KMS-11 (cell line): ENCODE data around the gene GPHA2.

Experiments used
- H2AFZ ChIP-seq: fragments of 200-600 bp; sonication (generic); 2 replicates; pipeline ENCODE4 v1.6.1; 2016; ENCODE audit warnings: antibody characterized with exemption, mixed run types, low read depth
- H3K27ac ChIP-seq: fragments of 200-600 bp; sonication (generic); 2 replicates; pipeline ENCODE4 v1.6.1; 2016; ENCODE audit warnings: mild to moderate bottlenecking, mixed run types
- H3K27me3 ChIP-seq: fragments of 200-600 bp; sonication (generic); 2 replicates; pipeline ENCODE4 v1.6.1; 2017; ENCODE audit warnings: mild to moderate bottlenecking, low read depth, mixed run types, moderate library complexity; ENCODE audit not compliant: insufficient read depth
- H3K36me3 ChIP-seq: fragments of 200-600 bp; sonication (generic); 2 replicates; pipeline ENCODE4 v1.6.1; 2017; ENCODE audit warnings: mild to moderate bottlenecking, mixed run types; ENCODE audit not compliant: insufficient read depth
- H3K4me1 ChIP-seq: fragments of 200-600 bp; sonication (generic); 2 replicates; pipeline ENCODE4 v1.6.1; 2016; ENCODE audit warnings: mild to moderate bottlenecking, low read depth, mixed run types; ENCODE audit not compliant: poor library complexity, severe bottlenecking
- H3K4me2 ChIP-seq: fragments of 200-600 bp; sonication (generic); 2 replicates; pipeline ENCODE4 v1.7.0; 2016; ENCODE audit warnings: mild to moderate bottlenecking, mixed run types
- H3K4me3 ChIP-seq: fragments of 200-600 bp; sonication (generic); IDR thresholded peaks from 2 replicates; pipeline ENCODE4 v1.6.1; 2017; ENCODE audit warnings: low read depth, low read length, mixed read lengths; ENCODE audit not compliant: insufficient read depth
- H3K79me2 ChIP-seq: fragments of 200-600 bp; sonication (generic); 2 replicates; pipeline ENCODE4 v1.6.1; 2016; ENCODE audit warnings: low read depth, mixed run types; ENCODE audit not compliant: insufficient read depth
- H3K9ac ChIP-seq: fragments of 200-600 bp; sonication (generic); 2 replicates; pipeline ENCODE4 v1.6.1; 2016; ENCODE audit warnings: mild to moderate bottlenecking, mixed run types
- H4K20me1 ChIP-seq: fragments of 200-600 bp; sonication (generic); 2 replicates; pipeline ENCODE4 v1.6.1; 2016; ENCODE audit warnings: mild to moderate bottlenecking, mixed run types; ENCODE audit not compliant: insufficient read depth
- TF ChIP-seq, protein P1 (sequence below): fragments of 200-600 bp; sonication (generic); conservative IDR thresholded peaks from 2 replicates; pipeline ENCODE4 v1.6.1; 2017; ENCODE audit warnings: low read depth, mild to moderate bottlenecking, antibody characterized with exemption, low read length, moderate library complexity, mixed read lengths

GPHA2 gene

DNA sequence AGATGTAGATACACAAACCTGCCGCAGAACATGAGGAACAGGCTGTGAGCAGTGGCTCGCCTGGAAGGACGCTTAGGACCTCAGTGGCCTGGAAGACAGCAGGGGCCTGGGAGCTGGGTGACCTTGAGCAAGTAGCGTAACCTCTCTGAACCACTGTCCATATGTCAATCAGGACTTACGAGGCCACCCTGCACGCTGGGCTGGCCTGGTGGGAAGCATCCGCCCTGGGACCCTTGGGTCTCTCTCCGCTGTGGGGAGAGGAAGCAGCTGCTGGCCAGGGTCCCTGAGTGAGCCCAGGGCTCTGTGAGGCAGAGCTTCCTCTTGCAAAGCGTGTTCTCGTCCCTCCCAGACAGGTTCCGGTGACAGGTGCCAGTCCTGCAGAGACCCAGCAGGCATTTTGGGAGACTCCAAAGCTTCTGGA lies 43.3 kb downstream of the GPHA2 start:
- H4K20me1 ChIP-seq = no peaks in the 10 kb centered on the region
- H3K27me3 ChIP-seq = no peaks in the 10 kb centered on the region
- no peaks in the 10 kb centered on the region for H3K79me2 ChIP-seq
- H3K4me2 ChIP-seq = no peak overlapping the region
- H3K36me3 ChIP-seq = no peaks in the 10 kb centered on the region
- TF ChIP-seq, protein P1, sequence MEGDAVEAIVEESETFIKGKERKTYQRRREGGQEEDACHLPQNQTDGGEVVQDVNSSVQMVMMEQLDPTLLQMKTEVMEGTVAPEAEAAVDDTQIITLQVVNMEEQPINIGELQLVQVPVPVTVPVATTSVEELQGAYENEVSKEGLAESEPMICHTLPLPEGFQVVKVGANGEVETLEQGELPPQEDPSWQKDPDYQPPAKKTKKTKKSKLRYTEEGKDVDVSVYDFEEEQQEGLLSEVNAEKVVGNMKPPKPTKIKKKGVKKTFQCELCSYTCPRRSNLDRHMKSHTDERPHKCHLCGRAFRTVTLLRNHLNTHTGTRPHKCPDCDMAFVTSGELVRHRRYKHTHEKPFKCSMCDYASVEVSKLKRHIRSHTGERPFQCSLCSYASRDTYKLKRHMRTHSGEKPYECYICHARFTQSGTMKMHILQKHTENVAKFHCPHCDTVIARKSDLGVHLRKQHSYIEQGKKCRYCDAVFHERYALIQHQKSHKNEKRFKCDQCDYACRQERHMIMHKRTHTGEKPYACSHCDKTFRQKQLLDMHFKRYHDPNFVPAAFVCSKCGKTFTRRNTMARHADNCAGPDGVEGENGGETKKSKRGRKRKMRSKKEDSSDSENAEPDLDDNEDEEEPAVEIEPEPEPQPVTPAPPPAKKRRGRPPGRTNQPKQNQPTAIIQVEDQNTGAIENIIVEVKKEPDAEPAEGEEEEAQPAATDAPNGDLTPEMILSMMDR = no peak
- H3K4me1 ChIP-seq = peaks cover 11% of the 10 kb centered on the region
- no peak overlapping the region for H2AFZ ChIP-seq
- H3K27ac ChIP-seq = no peak overlapping the region
- no peak overlapping the region for H3K9ac ChIP-seq
- H3K4me3 ChIP-seq = no peak overlapping the region

DNA sequence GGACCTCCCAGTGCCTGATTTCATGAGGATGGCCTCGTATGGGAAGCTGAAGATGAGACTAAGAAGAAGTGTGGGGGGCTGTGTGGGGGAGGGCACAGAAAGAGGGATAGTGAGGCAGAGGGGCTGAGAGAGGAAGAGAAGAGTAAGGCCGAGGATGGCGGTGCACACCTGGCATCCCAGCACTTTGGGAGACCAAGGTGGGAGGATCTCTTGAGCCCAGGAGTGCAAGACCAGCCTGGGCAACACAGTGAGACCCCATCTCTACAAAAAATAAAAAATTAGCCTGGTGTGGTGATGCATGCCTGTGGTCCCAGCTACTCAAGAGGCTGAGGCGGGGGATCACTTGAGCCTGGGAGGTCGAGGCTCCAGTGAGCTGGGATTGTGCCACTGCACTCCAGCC lies 43.8 kb downstream of the GPHA2 start:
- Histone ChIP-seq H3K4me2 (no peak overlapping the region), H3K79me2 (no peaks in the 10 kb centered on the region), H3K36me3 (no peaks in the 10 kb centered on the region), H3K4me1 (peaks cover 11% of the 10 kb centered on the region), H4K20me1 (no peaks in the 10 kb centered on the region), H3K27ac (no peak overlapping the region), H3K9ac (no peak overlapping the region), H2AFZ (no peak overlapping the region), H3K4me3 (no peak overlapping the region), H3K27me3 (no peaks in the 10 kb centered on the region)
- TF ChIP-seq, protein P1 = no peak

DNA sequence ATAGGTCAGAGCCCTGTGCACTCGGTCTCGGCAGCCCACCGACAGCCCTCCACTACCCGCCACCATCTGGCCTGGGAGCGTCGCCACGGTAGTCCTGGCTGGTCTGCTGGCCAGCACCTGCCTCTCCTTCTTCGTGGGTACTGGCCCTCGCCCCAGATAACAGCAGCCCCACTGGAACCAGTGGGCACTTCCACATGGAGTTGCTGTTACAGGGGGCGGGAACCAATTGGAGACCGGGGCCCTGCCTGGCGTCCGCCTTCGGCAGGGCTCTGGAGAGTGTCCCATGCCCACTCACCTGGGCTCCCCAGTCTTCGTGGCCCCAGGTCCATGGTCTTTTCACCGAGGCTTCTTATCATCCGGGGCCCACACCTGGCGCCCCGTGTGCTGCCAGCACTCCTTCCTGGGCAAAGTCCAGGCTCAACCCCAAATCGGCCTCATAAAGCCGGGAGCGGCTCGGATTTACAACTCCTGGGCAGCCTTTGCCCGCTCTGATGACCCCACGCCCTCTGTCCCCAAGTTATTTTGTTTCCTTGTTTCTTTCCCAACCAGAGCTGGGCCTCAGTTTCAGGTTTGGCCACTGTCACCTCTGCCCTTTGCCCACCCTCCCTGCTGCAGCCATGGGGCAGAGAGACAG lies 44.4 kb downstream of the GPHA2 start:
- Histone ChIP-seq H3K36me3 (no peaks in the 10 kb centered on the region), H3K4me3 (no peak overlapping the region), H3K4me2 (no peak overlapping the region), H3K27ac (no peak overlapping the region), H3K27me3 (no peaks in the 10 kb centered on the region), H4K20me1 (no peaks in the 10 kb centered on the region), H2AFZ (no peak overlapping the region), H3K79me2 (no peaks in the 10 kb centered on the region), H3K4me1 (peaks cover 11% of the 10 kb centered on the region), H3K9ac (no peak overlapping the region)
- TF ChIP-seq, protein P1 = no peak

DNA sequence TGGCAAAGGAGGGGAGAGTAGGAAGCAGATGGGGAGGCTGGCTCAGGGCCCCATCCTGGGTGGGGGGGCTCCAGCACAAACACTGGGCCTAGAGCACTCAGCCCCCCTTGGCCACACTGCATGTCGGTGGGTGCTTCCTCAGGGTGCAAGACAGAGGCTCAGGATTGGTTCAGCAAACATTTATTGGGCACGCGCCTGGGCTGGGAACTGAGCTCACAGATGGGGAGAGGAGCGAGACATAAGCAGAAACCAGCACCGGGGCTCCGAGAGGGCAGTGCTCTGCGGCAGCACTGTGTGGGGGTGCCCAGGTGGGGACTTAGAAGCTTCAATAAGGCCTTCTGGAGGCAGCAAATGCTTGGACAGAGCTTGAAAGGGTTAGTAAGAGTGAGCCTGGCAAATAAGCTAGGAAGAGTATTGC lies 45.2 kb downstream of the GPHA2 start:
- H3K27me3 ChIP-seq = no peaks in the 10 kb centered on the region
- no peak overlapping the region for H3K4me3 ChIP-seq
- H3K27ac ChIP-seq = no peak overlapping the region
- H3K9ac ChIP-seq = no peak overlapping the region
- H4K20me1 ChIP-seq = no peaks in the 10 kb centered on the region
- H3K79me2 ChIP-seq = no peaks in the 10 kb centered on the region
- H3K36me3 ChIP-seq = no peaks in the 10 kb centered on the region
- no peak overlapping the region for H2AFZ ChIP-seq
- TF ChIP-seq, protein P1 = no peak
- H3K4me2 ChIP-seq = no peak overlapping the region
- H3K4me1 ChIP-seq = peaks cover 11% of the 10 kb centered on the region
